Measurements from ENCODE around the gene DHODH.
"Not testable (repeated sequence)": the region's sequence is repeated elsewhere in the genome, so short reads cannot be mapped to it uniquely, and the experiment has no call there.

Gene DHODH

DNA sequence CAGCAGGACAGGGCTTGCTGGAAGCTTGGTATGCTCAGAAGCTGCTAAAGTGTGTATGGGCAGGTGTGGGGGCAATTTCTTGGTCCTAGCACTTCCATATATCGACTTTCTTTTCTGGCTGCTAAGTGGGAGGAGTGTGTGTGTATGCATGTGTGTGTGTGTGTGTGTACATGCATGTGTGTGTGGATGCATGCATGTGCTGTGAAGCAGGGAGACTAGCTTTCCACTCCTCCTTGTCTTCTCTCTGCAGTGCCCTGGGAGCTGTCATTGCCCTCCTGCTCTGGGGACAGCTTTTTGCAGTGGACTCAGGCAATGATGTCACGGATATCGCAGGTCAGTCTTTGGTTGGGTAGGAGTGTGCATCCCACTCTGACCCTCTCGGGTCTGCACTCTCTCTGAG is 47.4 kb downstream of the DHODH start:
- ChIA-PET POLR2A (no interaction called here), CTCF (interaction anchor here (0.7 kb wide), 1 partner anchor 18 kb away, joined by 3 read pairs; no protein-coding TSS in a partner anchor)
- Histone ChIP-seq H3K9me3 (ENCODE audit: control insufficient read depth, insufficient read depth, low read depth, low read length) (no peaks in the 10 kb centered on the region), H3K27ac (ENCODE audit: extremely low read depth, low read depth, low read length) (no peak overlapping the region), H3K4me3 (ENCODE audit: low read depth, low read length) (no peak overlapping the region), H3K4me1 (ENCODE audit: control insufficient read depth, insufficient read depth, low read length) (no peaks in the 10 kb centered on the region), H3K36me3 (ENCODE audit: control insufficient read depth in 2 of 2, insufficient read depth in 1 of 2, low read length in 2 of 2) (no peaks in the 10 kb centered on the region)
- TF ChIP-seq ZSCAN16 (tag by site-specific recombination; IDR thresholded peaks at IDR 0.05) (no peak), MYNN (tag by site-specific recombination; IDR thresholded peaks at IDR 0.05; ENCODE audit: borderline replicate concordance) (no peak), HOXC10 (CRISPR knock-in tag; IDR thresholded peaks at IDR 0.05) (no peak), SP7 (tag by site-specific recombination; IDR thresholded peaks at IDR 0.05) (no peak), ZNF76 (tag by site-specific recombination; IDR thresholded peaks at IDR 0.05; ENCODE audit: borderline replicate concordance, low read depth) (no peak), ZNF391 (tag by site-specific recombination; IDR thresholded peaks at IDR 0.05; ENCODE audit: borderline replicate concordance, low read depth) (no peak), ZIC2 (tag by site-specific recombination; IDR thresholded peaks at IDR 0.05) (no peak), ZNF175 (tag by site-specific recombination; IDR thresholded peaks at IDR 0.05) (no peak), ZNF202 (tag by site-specific recombination; IDR thresholded peaks at IDR 0.05; ENCODE audit: borderline replicate concordance) (no peak), ZBTB21 (tag by site-specific recombination; IDR thresholded peaks at IDR 0.05) (no peak), ZEB2 (tag by site-specific recombination; IDR thresholded peaks at IDR 0.05) (no peak), SETDB1 (IDR thresholded peaks at IDR 0.05; ENCODE audit: insufficient read length, low read length) (no peak), ZNF792 (tag by site-specific recombination; IDR thresholded peaks at IDR 0.05) (no peak), ZNF37A (tag by site-specific recombination; IDR thresholded peaks at IDR 0.05) (no peak), ZNF654 (tag by site-specific recombination; IDR thresholded peaks at IDR 0.05; ENCODE audit: low read depth) (no peak), ZNF747 (tag by site-specific recombination; IDR thresholded peaks at IDR 0.05) (no peak)
- TF ChIP-seq, protein P1, sequence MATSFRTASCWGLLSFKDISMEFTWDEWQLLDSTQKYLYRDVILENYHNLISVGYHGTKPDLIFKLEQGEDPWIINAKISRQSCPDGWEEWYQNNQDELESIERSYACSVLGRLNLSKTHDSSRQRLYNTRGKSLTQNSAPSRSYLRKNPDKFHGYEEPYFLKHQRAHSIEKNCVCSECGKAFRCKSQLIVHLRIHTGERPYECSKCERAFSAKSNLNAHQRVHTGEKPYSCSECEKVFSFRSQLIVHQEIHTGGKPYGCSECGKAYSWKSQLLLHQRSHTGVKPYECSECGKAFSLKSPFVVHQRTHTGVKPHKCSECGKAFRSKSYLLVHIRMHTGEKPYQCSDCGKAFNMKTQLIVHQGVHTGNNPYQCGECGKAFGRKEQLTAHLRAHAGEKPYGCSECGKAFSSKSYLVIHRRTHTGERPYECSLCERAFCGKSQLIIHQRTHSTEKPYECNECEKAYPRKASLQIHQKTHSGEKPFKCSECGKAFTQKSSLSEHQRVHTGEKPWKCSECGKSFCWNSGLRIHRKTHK (tag by site-specific recombination; IDR thresholded peaks at IDR 0.05), result no peak
- TF ChIP-seq, protein P2, sequence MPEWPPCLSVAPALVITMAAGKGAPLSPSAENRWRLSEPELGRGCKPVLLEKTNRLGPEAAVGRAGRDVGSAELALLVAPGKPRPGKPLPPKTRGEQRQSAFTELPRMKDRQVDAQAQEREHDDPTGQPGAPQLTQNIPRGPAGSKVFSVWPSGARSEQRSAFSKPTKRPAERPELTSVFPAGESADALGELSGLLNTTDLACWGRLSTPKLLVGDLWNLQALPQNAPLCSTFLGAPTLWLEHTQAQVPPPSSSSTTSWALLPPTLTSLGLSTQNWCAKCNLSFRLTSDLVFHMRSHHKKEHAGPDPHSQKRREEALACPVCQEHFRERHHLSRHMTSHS (tag by site-specific recombination; IDR thresholded peaks at IDR 0.05), result no peak

DNA sequence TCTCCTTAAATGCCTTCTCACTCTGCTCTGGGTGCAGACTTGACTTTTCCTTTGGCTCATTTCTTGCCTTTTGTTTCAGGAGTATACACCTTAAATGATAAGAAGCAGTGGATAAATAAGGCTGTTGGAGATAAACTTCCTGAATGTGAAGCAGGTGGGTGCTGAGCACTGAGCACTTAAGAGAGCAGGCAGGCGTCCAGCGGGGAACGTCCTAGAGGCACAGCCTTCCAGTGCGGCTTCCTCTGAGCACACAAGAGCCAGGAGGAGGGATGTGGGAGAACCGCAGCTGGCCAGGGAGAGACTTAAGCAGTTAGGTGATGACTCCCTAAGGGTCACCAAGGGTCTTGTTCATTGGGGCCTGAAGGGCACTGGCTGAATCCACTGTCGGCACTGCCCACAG is 48.8 kb downstream of the DHODH start:
- POLR2A ChIA-PET; H3K36me3 ChIP-seq (ENCODE audit: control insufficient read depth in 2 of 2, insufficient read depth in 1 of 2, low read length in 2 of 2); H3K27ac ChIP-seq (ENCODE audit: extremely low read depth, low read depth, low read length); H3K4me1 ChIP-seq (ENCODE audit: control insufficient read depth, insufficient read depth, low read length); CTCF ChIA-PET; H3K9me3 ChIP-seq (ENCODE audit: control insufficient read depth, insufficient read depth, low read depth, low read length); H3K4me3 ChIP-seq (ENCODE audit: low read depth, low read length): not testable (repeated sequence)

GRCh38 chr16:72059060-72059459 is 50.5 kb downstream of the DHODH start:
- H3K4me3 ChIP-seq (ENCODE audit: low read depth, low read length); H3K9me3 ChIP-seq (ENCODE audit: control insufficient read depth, insufficient read depth, low read depth, low read length); H3K36me3 ChIP-seq (ENCODE audit: control insufficient read depth in 2 of 2, insufficient read depth in 1 of 2, low read length in 2 of 2); POLR2A ChIA-PET; CTCF ChIA-PET; H3K4me1 ChIP-seq (ENCODE audit: control insufficient read depth, insufficient read depth, low read length); H3K27ac ChIP-seq (ENCODE audit: extremely low read depth, low read depth, low read length): not testable (repeated sequence)

DNA sequence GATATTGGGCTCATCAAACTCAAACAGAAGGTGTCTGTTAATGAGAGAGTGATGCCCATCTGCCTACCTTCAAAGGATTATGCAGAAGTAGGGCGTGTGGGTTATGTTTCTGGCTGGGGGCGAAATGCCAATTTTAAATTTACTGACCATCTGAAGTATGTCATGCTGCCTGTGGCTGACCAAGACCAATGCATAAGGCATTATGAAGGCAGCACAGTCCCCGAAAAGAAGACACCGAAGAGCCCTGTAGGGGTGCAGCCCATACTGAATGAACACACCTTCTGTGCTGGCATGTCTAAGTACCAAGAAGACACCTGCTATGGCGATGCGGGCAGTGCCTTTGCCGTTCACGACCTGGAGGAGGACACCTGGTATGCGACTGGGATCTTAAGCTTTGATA is 51.9 kb downstream of the DHODH start:
- POLR2A ChIA-PET, result no interaction called here
- TF ChIP-seq ZNF777 (tag by site-specific recombination; IDR thresholded peaks at IDR 0.05; ENCODE audit: borderline replicate concordance), result no peak
- no peak for TF ChIP-seq KLF8 (tag by site-specific recombination; IDR thresholded peaks at IDR 0.05)
- TF ChIP-seq ZNF580 (tag by site-specific recombination; IDR thresholded peaks at IDR 0.05), result no peak
- TF ChIP-seq MYNN (tag by site-specific recombination; IDR thresholded peaks at IDR 0.05; ENCODE audit: borderline replicate concordance), result no peak
- no peak for TF ChIP-seq ZNF555 (tag by site-specific recombination; conservative IDR thresholded peaks at IDR 0.05)
- TF ChIP-seq ZNF549 (tag by site-specific recombination; IDR thresholded peaks at IDR 0.05), result no peak
- TF ChIP-seq, protein P3, sequence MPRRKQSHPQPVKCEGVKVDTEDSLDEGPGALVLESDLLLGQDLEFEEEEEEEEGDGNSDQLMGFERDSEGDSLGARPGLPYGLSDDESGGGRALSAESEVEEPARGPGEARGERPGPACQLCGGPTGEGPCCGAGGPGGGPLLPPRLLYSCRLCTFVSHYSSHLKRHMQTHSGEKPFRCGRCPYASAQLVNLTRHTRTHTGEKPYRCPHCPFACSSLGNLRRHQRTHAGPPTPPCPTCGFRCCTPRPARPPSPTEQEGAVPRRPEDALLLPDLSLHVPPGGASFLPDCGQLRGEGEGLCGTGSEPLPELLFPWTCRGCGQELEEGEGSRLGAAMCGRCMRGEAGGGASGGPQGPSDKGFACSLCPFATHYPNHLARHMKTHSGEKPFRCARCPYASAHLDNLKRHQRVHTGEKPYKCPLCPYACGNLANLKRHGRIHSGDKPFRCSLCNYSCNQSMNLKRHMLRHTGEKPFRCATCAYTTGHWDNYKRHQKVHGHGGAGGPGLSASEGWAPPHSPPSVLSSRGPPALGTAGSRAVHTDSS (tag by site-specific recombination; IDR thresholded peaks at IDR 0.05), result no peak
- TF ChIP-seq ZNF514 (tag by site-specific recombination; IDR thresholded peaks at IDR 0.05), result no peak
- Histone ChIP-seq H3K4me3 (ENCODE audit: low read depth, low read length) (no peak overlapping the region), H3K36me3 (ENCODE audit: control insufficient read depth in 2 of 2, insufficient read depth in 1 of 2, low read length in 2 of 2) (no peaks in the 10 kb centered on the region), H3K27ac (ENCODE audit: extremely low read depth, low read depth, low read length) (no peak overlapping the region), H3K4me1 (ENCODE audit: control insufficient read depth, insufficient read depth, low read length) (no peaks in the 10 kb centered on the region), H3K9me3 (ENCODE audit: control insufficient read depth, insufficient read depth, low read depth, low read length) (no peaks in the 10 kb centered on the region)
- CTCF ChIA-PET, result no interaction called here
